Measurements from ENCODE around the gene LMO7.
A peak's percentile ranks its signal among the peaks of the same experiment; 100 is the strongest.
"Not testable (repeated sequence)": the region's sequence is repeated elsewhere in the genome, so short reads cannot be mapped to it uniquely, and the experiment has no call there.

LMO7 gene

DNA sequence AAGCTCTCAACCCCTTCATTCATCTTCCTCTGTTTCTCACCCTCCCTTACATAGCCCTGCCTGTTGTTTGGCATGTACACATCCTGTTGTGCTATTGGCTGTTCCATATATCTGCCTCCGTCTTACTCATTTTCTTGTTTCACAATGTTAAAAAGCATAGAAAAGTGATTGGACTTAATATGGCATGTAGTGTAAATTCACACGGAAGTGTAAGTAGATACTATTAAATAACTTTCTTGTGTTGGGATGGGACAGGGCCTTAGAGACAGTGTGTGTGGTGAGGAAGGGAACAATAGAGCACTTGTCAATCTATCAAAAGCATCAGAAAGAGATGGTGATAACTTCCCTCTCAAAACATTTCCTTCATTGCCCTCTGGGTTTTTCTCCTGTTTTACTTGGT lies 12.3 kb downstream of the LMO7 start:
- DNase-seq = no peak

DNA sequence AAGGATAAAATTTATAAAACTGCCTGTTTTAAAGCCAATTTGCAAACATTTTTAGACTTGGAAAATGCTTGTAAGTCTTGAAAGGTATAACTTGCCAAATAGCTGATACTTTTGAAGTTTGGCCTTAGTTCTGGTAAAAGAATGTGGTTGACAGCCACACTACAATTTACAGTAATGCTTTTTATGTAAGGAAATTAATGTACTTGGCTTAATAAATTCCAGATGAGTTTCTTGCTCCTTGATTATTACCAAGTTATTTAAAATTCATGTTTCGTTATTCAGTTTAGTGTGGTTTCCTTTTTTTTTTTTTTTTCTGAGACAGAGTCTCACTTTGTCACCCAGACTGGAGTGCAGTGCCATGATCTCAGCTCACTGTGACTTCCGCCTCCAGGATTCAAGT lies 14.9 kb downstream of the LMO7 start:
- no peak for DNase-seq

DNA sequence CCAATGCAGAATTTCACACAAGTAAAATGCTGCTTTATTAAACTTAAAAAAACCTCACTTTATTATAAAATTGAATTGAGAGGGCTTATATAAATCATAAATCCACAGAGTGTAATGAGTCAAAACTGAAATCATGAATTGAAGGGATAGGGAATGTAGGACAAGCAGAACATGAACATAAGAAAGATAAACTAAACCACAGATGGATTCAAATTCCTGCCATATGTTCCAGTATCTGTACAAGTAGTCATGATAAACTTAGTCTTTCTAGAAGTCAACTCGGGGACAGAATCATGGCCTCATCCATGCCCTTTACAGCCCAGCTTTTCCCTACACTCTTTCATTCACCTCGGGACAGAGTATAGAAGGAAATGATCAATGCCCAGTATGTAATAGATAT lies 16.6 kb downstream of the LMO7 start:
- DNase-seq = no peak

DNA sequence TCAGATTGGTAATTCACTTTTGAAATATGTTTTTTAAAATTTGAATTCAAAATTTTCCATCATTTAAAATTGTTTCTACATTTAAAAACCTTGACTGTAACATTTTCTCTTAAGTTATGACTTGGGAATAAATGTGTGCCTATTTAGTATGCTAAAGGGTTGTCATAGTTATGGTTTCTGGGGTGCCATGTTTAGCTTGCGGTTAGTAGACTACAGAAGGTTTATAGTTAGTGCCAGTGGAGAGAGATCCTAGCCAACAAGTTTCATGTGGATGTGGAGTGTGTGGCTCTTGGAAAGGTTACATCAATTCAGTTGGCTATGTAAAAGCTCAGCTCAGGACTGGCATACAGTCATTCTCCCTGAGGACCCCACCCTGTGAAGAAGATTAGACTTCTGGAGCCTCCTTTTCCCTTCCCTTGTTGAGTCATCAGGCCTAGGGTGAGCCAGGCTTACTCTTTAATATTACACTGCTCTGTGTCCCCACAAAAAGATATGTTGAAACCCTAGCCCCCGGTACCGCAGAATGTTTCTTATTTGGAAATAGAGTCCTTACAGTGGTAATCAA lies 20.4 kb downstream of the LMO7 start:
- DNase-seq = no peak

DNA sequence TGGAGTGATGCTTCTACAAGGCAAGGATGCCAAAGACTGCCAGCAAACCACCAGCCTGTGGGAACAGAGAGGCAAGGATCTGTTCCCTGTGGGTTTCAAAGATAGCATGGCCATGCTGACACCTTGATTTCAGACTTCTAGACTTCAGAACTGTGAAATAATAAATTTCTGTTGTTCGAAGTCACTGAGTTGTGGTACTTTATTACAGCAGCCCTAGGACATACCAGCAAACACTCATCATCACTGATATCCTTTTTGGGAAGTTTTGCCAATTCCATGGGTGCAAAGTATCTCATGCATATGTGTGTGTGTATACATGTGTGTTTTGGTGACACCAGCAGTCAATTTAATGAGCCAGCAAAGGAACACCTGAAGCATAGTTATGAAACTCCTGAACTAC lies 21.0 kb downstream of the LMO7 start:
- no peak for DNase-seq

DNA sequence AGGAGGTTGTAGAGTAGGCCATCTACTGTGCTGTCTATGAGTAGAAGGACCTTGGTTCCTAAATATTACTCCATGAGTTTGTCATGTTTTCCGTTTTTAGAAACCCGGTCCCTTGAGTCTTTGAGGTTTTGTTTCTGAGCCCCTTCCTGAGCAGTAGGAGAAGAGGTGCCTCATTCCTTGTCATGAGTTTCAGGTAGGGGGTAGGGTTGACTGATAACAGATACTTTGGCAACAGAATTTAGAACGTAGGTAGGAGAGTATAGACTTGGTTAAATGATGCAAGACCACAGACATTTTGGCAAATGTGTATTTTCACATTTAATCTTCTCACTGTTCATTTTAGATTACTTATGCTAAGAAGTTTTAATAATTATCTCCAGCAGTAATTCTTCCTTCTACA lies 24.6 kb downstream of the LMO7 start:
- DNase-seq = no peak

GRCh38 chr13:75661443-75661842 lies 25.3 kb downstream of the LMO7 start:
- no peak for DNase-seq

- no peak for DNase-seq
These were observed 30.7 kb downstream of the LMO7 start for GRCh38 chr13:75666646-75667351.

DNA sequence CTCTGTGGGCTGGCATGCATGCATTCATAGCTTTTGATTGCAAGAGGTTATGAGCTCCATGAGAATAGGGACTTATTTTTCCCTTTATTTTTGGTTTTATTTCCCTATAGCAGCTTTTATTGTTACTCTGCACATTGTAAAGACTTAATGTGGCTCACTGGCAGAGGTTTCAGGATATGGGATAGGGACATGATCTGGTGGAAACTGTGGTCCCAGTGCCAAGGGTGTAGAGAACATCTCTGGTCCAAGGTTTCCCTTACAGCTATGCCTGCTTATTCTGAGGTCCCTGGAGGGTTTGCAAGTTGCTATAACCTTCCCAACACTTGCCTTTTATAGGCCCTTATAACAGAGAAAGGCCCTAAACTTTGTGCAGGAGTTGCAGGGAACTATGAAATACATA lies 33.6 kb downstream of the LMO7 start:
- DNase-seq = no peak

- DNase-seq = no peak
These were observed 34.4 kb downstream of the LMO7 start for GRCh38 chr13:75670496-75670895.

- DNase-seq = no peak
These were observed 39.3 kb downstream of the LMO7 start for GRCh38 chr13:75675421-75675820.

GRCh38 chr13:75679459-75679858 lies 43.3 kb downstream of the LMO7 start:
- DNase-seq = no peak

- not testable (repeated sequence) for DNase-seq
These were observed 44.1 kb downstream of the LMO7 start for GRCh38 chr13:75680251-75680650.

DNA sequence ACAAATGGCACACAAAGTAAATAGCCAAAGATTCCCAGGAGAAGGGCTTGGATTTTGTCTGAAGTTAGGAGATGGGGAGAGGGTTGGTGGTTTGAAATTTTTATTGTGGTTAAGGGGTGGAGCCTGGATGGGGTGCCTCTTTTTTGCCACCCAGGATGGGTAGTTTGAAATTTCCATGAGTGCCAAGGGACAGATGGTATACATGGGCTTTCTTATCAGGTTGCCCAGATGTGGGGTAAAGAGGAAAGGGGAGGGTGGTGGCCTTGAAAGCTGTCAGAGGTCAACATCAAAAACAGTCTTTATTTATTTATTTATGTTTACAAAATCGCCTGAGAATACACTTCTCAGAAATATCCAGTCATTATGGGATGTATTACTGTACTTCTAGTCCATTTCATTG lies 46.2 kb downstream of the LMO7 start:
- no peak for DNase-seq

DNA sequence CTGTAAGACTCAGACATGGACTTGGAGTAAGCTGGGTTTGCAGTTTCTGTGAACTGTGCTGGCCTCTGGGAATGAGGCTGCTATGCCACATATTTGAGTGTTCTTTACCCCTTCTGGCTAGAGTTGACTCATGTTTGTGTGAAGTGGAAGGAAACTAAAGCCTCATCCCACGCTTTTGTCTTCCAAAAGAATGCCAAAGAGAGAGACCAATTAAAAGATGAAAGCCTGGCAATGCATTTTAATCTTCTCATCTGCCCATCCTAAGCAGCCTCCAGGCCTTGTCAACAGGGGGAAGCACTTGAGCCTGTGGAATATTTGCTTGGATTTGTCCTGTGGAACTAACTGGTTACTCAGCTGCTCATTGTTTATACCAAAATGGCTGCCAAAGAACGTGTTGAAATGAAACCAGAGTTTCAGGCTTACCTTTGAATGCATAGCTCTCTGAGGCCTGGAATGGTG lies 49.1 kb downstream of the LMO7 start:
- no peak for DNase-seq

- DNase-seq = no peak
These were observed 51.1 kb downstream of the LMO7 start for GRCh38 chr13:75687150-75687763.

- DNase-seq = no peak
These were observed 53.6 kb downstream of the LMO7 start for GRCh38 chr13:75689686-75690085.

GRCh38 chr13:75690607-75691006 lies 54.5 kb downstream of the LMO7 start:
- no peak for DNase-seq

GRCh38 chr13:75691183-75691582 lies 55.1 kb downstream of the LMO7 start:
- DNase-seq = no peak

GRCh38 chr13:75693227-75693626 lies 57.1 kb downstream of the LMO7 start:
- DNase-seq = no peak

- DNase-seq = no peak
These were observed 58.6 kb downstream of the LMO7 start for GRCh38 chr13:75694722-75695121.

- peak; percentile 31 for DNase-seq
These were observed 59.8 kb downstream of the LMO7 start for GRCh38 chr13:75695908-75696307.

DNA sequence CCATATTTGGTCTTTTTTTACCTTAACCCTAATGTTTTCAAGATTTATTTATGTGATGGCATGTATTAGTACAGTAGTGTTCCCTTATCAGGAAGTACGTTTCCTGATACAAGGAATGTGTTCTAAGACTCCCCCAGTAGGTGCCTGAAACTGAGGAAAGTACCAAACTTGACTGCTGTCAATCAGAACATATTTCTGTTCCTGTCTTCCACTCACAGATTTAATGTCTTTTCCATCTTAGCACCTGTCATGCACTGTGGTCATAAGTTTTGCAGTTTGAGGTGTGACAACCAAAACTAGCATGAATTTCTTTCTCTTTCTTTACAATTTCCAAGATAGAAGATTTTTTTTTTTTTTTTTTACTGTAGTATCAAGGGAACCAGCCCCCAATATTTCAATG lies 62.9 kb downstream of the LMO7 start:
- no peak for DNase-seq

- not testable (repeated sequence) for DNase-seq
These were observed 63.6 kb downstream of the LMO7 start for GRCh38 chr13:75699717-75700116.

DNA sequence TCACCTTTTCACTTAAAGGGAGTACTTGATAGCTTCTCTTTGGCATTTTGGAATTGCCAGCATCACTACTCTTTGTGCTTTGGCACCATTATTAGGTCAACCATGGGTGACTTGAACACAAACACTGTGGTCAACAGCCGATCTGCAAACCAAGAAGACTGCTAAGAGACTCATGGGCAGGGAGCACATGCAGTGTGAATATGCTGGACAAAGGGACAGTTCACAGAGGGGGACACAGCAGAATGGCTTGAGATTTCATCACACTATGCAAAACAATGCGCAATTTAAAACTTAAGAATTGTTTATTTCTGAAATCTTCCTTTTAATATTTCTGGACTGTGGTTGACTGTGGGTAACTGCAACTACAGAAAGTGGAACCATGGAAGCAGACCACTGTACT lies 64.4 kb downstream of the LMO7 start:
- DNase-seq = no peak

Data from NK-92 treated with Interleukin-12 subunit alpha and Interleukin-12 subunit beta, amount 100 ng/mL, for 24 hours (cell line).